Ishikawa (cell line): ENCODE results near the gene FGF14.

ENCODE experiments used
- CREB1 ChIP-seq: IDR thresholded peaks from 2 replicates; pipeline ENCODE4 v1.6.1; 2012; ENCODE audit warnings: low read depth
- EP300 ChIP-seq: IDR thresholded peaks from 2 replicates; pipeline ENCODE4 v1.6.1; 2012; ENCODE audit warnings: borderline replicate concordance
- FOXM1 ChIP-seq: IDR thresholded peaks from 2 replicates; pipeline ENCODE4 v1.6.1; 2012; ENCODE audit warnings: low read depth, borderline replicate concordance
- NFIC ChIP-seq: IDR thresholded peaks from 2 replicates; pipeline ENCODE4 v1.6.1; 2012
- RAD21 ChIP-seq: IDR thresholded peaks from 2 replicates; pipeline ENCODE4 v1.6.1; 2012; ENCODE audit warnings: low read depth
- TAF1 ChIP-seq: IDR thresholded peaks from 2 replicates; pipeline ENCODE4 v1.6.1; 2012; ENCODE audit warnings: low read depth, mild to moderate bottlenecking
- TCF12 ChIP-seq: IDR thresholded peaks from 2 replicates; pipeline ENCODE4 v1.6.1; 2012; ENCODE audit warnings: low read depth
- TEAD4 ChIP-seq: IDR thresholded peaks from 2 replicates; pipeline ENCODE4 v1.6.1; 2012
- TF ChIP-seq, protein P1 (sequence below): IDR thresholded peaks from 2 replicates; pipeline ENCODE4 v1.6.1; 2012; ENCODE audit warnings: low read depth, mild to moderate bottlenecking

FGF14 gene

DNA sequence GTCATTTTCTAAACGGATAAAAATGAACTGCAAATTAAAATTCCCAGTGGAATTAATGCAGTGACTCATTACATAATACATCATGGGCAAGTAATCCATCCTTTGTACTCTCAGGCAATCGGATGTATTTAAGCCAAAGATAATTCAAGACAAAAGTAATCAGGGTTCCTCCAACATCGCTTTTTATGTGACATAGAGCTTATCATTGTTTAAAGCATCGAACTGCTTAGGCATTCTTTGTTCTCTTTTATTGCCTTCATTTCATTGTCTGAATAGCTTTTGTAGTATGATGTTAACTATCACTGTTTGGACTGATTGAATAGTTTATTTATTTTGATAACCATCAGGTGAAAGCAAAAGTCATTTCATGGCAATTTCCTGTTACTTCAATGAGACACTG, 740.0 kb downstream of the FGF14 start:
- TF ChIP-seq TEAD4: no peak
- TF ChIP-seq, protein P1, sequence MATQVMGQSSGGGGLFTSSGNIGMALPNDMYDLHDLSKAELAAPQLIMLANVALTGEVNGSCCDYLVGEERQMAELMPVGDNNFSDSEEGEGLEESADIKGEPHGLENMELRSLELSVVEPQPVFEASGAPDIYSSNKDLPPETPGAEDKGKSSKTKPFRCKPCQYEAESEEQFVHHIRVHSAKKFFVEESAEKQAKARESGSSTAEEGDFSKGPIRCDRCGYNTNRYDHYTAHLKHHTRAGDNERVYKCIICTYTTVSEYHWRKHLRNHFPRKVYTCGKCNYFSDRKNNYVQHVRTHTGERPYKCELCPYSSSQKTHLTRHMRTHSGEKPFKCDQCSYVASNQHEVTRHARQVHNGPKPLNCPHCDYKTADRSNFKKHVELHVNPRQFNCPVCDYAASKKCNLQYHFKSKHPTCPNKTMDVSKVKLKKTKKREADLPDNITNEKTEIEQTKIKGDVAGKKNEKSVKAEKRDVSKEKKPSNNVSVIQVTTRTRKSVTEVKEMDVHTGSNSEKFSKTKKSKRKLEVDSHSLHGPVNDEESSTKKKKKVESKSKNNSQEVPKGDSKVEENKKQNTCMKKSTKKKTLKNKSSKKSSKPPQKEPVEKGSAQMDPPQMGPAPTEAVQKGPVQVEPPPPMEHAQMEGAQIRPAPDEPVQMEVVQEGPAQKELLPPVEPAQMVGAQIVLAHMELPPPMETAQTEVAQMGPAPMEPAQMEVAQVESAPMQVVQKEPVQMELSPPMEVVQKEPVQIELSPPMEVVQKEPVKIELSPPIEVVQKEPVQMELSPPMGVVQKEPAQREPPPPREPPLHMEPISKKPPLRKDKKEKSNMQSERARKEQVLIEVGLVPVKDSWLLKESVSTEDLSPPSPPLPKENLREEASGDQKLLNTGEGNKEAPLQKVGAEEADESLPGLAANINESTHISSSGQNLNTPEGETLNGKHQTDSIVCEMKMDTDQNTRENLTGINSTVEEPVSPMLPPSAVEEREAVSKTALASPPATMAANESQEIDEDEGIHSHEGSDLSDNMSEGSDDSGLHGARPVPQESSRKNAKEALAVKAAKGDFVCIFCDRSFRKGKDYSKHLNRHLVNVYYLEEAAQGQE: no peak
- no peak for TF ChIP-seq CREB1
- TF ChIP-seq EP300: no peak
- TF ChIP-seq RAD21: no peak
- no peak for TF ChIP-seq FOXM1
- no peak for TF ChIP-seq TCF12
- no peak for TF ChIP-seq NFIC
- no peak for TF ChIP-seq TAF1
